M059J (cell line): ENCODE results near the gene VPS41. TPM values are rescaled to one million over a fixed set of nuclear protein-coding genes. Genes with fewer than 3 reads are reported as not detected.
"Not testable (repeated sequence)": the region's sequence is repeated elsewhere in the genome, so short reads cannot be mapped to it uniquely, and the experiment has no call there.

ENCODE experiments used
- DNase-seq: peaks from one replicate; pipeline ENCODE4 v3.0.0-alpha.2; 2012; ENCODE audit warnings: low read depth
- total RNA-seq: library from RNA; depleted of rRNA; stranded (reverse); fragments of >200 nt; shearing (Covaris generic); gene quantifications from 2 replicates; pipeline ENCODE4 v1.2.3, GENCODE V29; 2014; rRNA removed

The VPS41 gene
- 33.9 and 54.9 TPM in 2 replicates for total RNA-seq

DNA sequence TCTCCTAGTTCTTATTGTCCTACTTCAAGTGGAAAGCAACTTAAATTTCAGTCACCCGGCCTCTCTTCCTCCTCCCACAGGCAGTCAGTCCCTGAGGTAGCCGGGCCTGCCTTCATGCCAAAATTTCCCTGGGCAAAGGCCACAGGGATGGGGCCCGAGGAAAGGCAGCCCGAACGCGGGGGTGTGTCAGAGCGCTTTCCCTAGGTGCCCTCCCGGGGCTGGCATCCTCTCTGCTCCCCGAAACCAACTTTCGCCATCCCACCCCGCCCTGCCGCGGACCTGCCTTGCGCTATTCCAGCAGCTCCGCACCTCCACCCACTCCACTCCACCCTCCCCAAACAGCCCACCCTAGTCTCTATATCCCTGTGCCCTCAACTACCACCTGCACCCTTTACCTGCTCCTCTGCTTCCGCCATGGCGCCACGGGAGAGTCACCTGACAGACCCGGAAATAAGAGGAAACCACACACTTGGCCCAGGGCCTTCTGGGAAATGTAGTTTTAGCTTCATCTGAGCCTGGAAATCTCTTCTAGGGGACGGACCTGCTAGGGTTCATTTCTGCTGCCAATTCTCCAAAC, at the start of gene VPS41:
TSS of gene VPS41 (minus strand) at position 433 of the 577 bp plus-strand sequence. CDS start at position 416, 17 bp downstream.
- peak; percentile 81 for DNase-seq

DNA sequence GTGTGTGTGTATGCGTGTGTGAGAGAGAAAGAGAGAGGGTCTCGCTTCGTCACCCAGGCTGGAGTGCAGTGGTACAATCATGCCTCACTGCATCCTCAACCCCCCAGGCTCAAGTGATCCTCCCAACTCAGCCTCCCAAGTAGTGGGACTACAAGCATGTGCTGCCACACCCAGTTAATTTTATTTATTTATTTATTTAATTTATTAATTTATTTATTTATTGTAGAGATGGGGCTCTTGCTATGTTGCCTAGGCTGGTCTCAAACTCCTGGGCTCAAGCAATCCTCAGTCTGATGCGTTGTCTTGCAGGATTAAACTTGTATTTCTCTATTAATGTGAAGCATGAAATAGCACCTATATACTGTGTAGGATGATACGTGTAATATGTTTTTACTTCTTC, 46.9 kb upstream of the VPS41 start:
- DNase-seq, result no peak

- DNase-seq, result no peak
These were observed 45.0 kb upstream of the VPS41 start for GRCh38 chr7:38953971-38954370.

- no peak for DNase-seq
These were observed 44.2 kb upstream of the VPS41 start for GRCh38 chr7:38953227-38953626.

- DNase-seq, result no peak
These were observed 42.2 kb upstream of the VPS41 start for GRCh38 chr7:38951213-38951612.

- peak; percentile 35 for DNase-seq
These were observed 41.3 kb upstream of the VPS41 start for GRCh38 chr7:38950309-38950708.

- DNase-seq, result not testable (repeated sequence)
These were observed 38.5 kb upstream of the VPS41 start for GRCh38 chr7:38947541-38947940.

DNA sequence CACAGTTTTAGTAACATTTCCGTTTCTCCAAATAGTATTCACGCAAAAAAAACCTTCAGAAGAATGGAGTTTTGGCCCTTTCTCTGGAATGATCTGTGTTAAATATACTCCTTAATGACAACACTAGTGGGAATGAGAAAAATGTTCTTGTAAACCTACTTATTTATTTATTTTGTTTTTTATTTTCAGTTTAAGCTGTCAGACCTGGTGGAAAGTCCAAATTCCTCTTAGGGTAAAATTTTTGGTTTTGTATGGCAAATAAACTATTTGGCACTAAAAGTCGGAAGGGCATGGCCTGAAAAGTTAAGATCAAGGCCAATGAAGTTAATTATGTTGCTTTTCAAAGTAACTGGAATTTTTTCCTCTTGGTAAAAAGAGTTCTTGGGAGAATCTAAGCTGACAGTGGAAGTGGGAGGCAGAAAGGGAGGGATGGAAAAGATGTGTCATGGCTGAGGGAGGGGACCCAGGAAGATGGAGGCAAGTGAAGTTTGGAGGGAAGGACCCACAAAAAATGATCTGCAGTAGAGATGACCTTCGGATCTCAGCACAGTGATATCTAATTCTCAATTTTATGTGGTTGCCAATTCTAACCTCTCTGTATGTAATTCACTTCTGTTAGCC, 33.5 kb upstream of the VPS41 start:
- peak; percentile 25 for DNase-seq

- no peak for DNase-seq
These were observed 31.8 kb upstream of the VPS41 start for GRCh38 chr7:38940774-38941173.

- no peak for DNase-seq
These were observed 29.6 kb upstream of the VPS41 start for GRCh38 chr7:38938589-38938988.

- no peak for DNase-seq
These were observed 29.1 kb upstream of the VPS41 start for GRCh38 chr7:38938001-38938485.

DNA sequence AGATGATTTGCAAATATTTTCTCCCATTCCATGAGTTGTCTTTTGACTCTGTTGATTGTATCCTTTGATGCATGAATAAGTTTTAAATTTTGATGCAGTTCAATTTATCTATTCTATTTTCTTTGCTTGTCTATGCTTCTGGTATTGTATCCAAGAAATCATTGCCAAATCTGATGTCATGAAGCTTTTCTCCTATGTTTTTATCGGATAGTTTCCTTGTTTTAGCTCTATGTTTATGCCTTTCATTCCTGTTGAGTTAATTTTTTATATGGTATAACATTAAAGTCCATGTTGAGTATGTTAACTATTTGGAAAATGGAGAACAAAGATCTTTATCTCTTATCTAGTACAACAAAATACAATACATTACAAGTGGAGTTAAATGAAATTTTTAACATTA, 27.6 kb upstream of the VPS41 start:
- no peak for DNase-seq

DNA sequence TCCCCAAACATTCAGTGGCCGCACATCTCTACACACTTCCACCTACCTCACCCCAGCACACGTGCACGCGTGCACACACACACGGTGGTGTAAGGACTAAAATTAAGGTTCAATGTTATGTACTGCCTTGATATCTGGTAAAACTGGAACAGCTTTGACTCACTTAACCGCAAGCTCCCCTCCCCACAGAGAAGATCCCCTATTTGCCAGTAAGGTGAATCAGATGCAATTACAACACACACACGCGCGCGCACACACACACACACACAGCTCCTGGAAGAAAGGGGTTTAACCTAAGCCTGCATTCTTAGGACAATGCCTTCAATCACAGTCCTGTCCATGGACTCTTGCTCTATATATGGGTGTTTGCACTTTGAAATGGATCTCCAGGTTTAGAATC, 25.5 kb upstream of the VPS41 start:
- DNase-seq, result peak; percentile 79

DNA sequence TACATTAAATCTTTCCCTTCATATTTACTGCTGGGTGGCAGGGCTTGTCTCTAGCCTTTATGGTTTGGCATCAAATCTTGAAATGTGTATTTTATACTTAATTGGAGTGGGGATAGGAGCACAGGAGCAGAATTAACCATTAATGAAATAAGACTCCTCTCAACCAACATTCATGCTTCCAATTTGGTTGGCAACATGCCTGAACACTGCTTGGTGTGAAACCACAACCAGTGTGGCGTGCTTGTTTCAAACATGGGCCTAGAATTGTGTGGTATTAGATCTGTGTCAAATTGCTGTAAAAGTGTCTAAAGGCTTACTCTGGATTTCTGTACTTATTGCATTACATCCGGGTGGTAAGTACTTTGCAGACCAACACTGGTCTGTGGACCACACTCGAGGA, 25.1 kb upstream of the VPS41 start:
- peak; percentile 22 for DNase-seq

DNA sequence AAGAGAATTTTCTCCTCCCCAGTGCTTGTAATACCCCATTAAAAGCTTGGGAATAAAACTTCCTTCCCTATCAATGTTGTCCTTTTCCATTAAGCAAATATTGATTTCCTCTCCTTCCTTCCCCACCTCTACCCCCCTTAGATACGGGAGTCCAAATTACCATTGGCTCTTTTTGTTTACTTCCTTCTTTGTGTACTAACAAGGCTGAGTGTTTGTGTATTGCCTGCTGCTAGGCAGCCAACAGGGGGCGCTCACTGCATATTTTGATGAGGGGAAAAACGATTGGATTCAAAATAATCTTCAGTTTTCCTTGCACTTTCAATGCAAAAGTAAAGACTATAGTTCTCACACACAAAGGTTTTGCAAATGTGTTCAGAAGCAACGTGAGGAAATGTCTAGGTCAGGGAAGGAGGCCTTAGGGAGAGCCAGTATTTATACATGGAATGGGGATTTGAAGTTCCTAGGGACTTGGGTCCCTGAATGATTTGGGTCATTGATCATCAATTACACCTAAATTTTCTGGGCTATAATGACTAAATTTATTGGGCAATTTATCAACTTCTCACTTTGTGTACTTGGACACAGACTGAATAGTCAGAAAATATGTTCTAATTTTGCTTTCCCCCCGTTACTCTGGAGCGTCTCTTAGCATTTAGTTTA, 23.6 kb upstream of the VPS41 start:
- peak; percentile 56 for DNase-seq

DNA sequence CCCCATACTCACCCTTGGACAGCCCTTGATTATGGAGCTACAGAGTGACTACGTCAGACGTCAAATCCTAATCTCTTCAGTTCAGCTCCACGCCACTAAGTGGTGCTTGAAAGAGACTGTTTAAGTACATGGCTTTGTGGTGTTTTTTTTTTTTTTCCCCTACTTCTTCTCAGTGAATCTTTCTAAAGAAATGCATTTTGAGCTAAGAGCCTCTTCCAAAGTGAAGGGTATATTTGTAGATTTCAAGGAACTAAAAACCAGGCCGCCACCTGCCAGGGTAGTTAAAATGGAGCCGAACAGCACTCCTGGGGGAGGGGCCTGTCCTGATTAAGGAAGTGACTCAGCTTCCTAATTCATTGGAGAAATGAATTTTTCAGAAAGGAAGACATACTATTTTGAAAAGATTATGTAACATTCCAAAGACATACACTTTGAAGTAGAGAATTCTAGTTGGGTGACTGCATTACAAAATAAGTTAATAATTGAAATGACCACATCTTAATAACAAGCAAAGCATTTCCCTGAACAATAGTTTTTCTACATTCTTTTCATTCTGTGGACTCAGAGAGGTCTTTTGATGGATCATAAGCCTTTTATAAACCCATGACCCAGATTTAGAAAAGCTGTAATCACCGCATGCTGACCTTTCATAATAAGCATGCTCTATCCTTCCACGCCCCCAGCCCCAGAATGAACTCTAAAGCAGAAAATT, 20.6 kb upstream of the VPS41 start:
- DNase-seq, result no peak

GRCh38 chr7:38928506-38928905, 19.5 kb upstream of the VPS41 start:
- no peak for DNase-seq

GRCh38 chr7:38927751-38928150, 18.8 kb upstream of the VPS41 start:
- DNase-seq, result no peak

DNA sequence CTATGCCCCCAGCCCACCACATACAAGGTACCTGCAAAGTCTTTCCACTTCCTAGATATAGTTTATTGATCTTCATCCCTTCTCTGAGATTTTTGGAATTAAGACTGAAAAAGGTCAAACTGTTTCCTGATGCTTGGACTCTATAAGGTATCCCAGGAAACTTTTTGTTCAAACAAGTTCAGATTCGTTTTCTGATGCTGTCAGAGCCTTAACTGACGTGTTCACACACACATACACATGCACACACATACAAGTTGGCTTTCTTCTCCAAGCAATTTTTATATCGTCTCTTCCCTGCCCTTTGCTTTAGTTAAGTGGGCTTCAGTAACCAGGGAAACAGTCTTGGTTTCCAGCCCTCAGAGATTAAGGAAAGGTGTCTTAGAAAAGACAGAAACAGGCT, 11.7 kb upstream of the VPS41 start:
- DNase-seq, result no peak

GRCh38 chr7:38916396-38916795, 7.4 kb upstream of the VPS41 start:
- DNase-seq, result no peak

GRCh38 chr7:38909870-38910269, 879 bp upstream of the VPS41 start:
- DNase-seq, result no peak

GRCh38 chr7:38907766-38908165, 1.2 kb downstream of the VPS41 start:
- no peak for DNase-seq

DNA sequence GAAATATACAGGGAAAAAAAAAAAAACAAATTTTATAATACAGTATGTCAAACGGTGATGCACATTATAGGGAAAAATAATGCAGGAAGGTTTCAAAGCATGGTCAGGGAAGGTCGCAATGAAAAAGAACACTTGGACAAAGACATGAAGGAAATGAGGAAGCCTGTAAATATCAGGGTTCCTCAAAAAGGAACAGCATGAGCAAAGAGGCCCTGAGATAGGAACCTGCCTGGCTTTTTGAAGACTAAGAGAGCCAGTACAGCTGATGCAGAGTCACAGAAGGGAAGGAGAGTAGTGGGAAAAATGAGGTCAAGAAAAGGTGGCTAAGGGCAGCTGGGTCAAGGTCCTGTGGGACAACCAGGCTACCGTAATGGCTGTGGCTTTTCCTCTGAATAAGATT, 1.9 kb downstream of the VPS41 start:
- DNase-seq, result no peak
